Calu3 (cell line): ENCODE data around the gene LRP6. TPM values are rescaled to one million over a fixed set of nuclear protein-coding genes. Genes with fewer than 3 reads are reported as not detected.

Source experiments
- BruUV-seq: library from RNA; stranded (reverse); fragments of 400-500 nt; replicated peaks from 2 replicates; lab custom pipeline; 2021; lab: Mats Ljungman, UMichigan
- CTCF ChIA-PET: fragments of 300-600 bp; sonication (Branson Sonifier 250); formaldehyde crosslinking; loops from one replicate; lab custom pipeline; 2022; ENCODE audit warnings: antibody characterized with exemption; lab: Charles Lee
- DNase-seq: peaks from one replicate; pipeline ENCODE4 v3.0.0; 2022
- H3K27ac Mint-ChIP-seq: one replicate; pipeline ENCODE4 v1.8.0; 2022; ENCODE audit warnings: mixed read lengths; ENCODE audit not compliant: unreplicated experiment
- H3K27me3 Mint-ChIP-seq: one replicate; pipeline ENCODE4 v1.8.0; 2022; ENCODE audit warnings: mixed read lengths; ENCODE audit not compliant: unreplicated experiment
- H3K36me3 Mint-ChIP-seq: one replicate; pipeline ENCODE4 v1.8.0; 2022; ENCODE audit warnings: mild to moderate bottlenecking, moderate library complexity, mixed read lengths; ENCODE audit not compliant: insufficient read depth, unreplicated experiment
- H3K4me1 Mint-ChIP-seq: one replicate; pipeline ENCODE4 v1.8.0; 2022; ENCODE audit warnings: mild to moderate bottlenecking, low read depth, mixed read lengths; ENCODE audit not compliant: unreplicated experiment
- H3K4me3 Mint-ChIP-seq: one replicate; pipeline ENCODE4 v1.8.0; 2022; ENCODE audit warnings: mild to moderate bottlenecking, low read depth, moderate library complexity, mixed read lengths; ENCODE audit not compliant: unreplicated experiment
- H3K9me3 Mint-ChIP-seq: one replicate; pipeline ENCODE4 v1.8.0; 2022; ENCODE audit warnings: low read depth, mixed read lengths; ENCODE audit not compliant: unreplicated experiment
- CTCF ChIP-seq: fragments of 200-600 bp; IDR thresholded peaks from one replicate; pipeline ENCODE4 v1.8.0; 2022; ENCODE audit warnings: antibody characterized with exemption; ENCODE audit not compliant: unreplicated experiment
- intact Hi-C: fragments of 100-400 bp; cut with micrococcal nuclease; formaldehyde crosslinking; loops from one replicate; pipeline ENCODE4 v1.10.0; 2022; ENCODE audit not compliant: unreplicated experiment
- microRNA-seq: library from miRNA; unstranded; fragments of <30 nt; microRNA quantifications from one replicate; pipeline ENCODE4 v1.2.0, GENCODE V29; 2022
- total RNA-seq: library from RNA; stranded (reverse); gene quantifications from 2 replicates; pipeline ENCODE4 v1.2.3, GENCODE V29; 2022

The LRP6 gene
- total RNA-seq, 1 experiment from 2014 or later, result 74.8 TPM

GRCh38 chr12:12069821-12070548 is 196.9 kb downstream of the LRP6 start:
- Mint-ChIP-seq H3K36me3 (peaks cover 14% of the 10 kb centered on the region), H3K4me3 (peak overlapping the region; percentile 71), H3K4me1 (peaks cover 36% of the 10 kb centered on the region), H3K27me3 (no peaks in the 10 kb centered on the region), H3K9me3 (no peaks in the 10 kb centered on the region), H3K27ac (peak overlapping the region; percentile 72)
- intact Hi-C loops, result no loop called here
- DNase-seq, result no peak
- no peak for TF ChIP-seq CTCF
- CTCF ChIA-PET, result interaction anchor here (0.7 kb wide), 1 partner anchor 171 kb away, joined by 4 read pairs; no protein-coding TSS in a partner anchor
- no TSS peak for BruUV-seq

GRCh38 chr12:12068751-12069150 is 198.1 kb downstream of the LRP6 start:
- H3K36me3 Mint-ChIP-seq, result peaks cover 14% of the 10 kb centered on the region
- no peaks in the 10 kb centered on the region for H3K27me3 Mint-ChIP-seq
- no peaks in the 10 kb centered on the region for H3K9me3 Mint-ChIP-seq
- no peak for DNase-seq
- H3K4me1 Mint-ChIP-seq, result peaks cover 36% of the 10 kb centered on the region
- no peak overlapping the region for H3K27ac Mint-ChIP-seq
- H3K4me3 Mint-ChIP-seq, result no peak overlapping the region
- CTCF ChIA-PET, result no interaction called here
- intact Hi-C loops, result no loop called here
- no TSS peak for BruUV-seq
- no peak for TF ChIP-seq CTCF

Small RNA genes lying within 50 kb of the gene (microRNA-seq; reads per million reads assigned to microRNA genes)
- gene MIR1244-4, result not detected

Other genes starting within 250 kb of the LRP6 start
- gene BCL2L14, start 196.1 kb downstream of the LRP6 start, total RNA-seq, result 5.5 and 8.7 TPM in 2 replicates
- 71.8 and 74.5 TPM in 2 replicates for gene MANSC1, start 83.2 kb upstream of the LRP6 start, total RNA-seq
- 9.3 and 11.5 TPM in 2 replicates for gene BORCS5, start 90.0 kb upstream of the LRP6 start, total RNA-seq